ENCODE results near the gene ATP10B.

DNA sequence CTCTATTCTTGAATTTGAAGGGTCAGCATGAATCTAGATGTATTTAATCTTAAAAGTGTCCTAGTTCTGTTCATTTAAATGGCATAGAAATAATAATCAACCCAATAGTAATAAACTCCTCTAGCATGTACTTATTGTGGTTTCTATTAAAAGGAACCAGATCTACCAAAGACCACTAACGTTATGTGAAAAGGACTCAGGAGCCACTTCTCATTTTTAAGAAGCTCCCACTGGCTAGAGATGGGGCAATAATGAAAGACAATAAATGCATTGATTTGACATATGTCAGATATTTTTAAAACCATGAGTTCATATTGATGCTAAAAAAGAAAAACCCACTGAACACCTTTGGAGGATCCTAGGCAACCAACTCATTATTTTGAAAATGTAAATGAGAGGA is 191.9 kb downstream of the ATP10B start:
- no peak for TF ChIP-seq ARNT (IDR thresholded peaks at IDR 0.05)
- no peak for TF ChIP-seq SP1 (IDR thresholded peaks at IDR 0.05)
- TF ChIP-seq CTBP1 (IDR thresholded peaks at IDR 0.05; ENCODE audit: borderline replicate concordance), result no peak
- TF ChIP-seq, protein P1, sequence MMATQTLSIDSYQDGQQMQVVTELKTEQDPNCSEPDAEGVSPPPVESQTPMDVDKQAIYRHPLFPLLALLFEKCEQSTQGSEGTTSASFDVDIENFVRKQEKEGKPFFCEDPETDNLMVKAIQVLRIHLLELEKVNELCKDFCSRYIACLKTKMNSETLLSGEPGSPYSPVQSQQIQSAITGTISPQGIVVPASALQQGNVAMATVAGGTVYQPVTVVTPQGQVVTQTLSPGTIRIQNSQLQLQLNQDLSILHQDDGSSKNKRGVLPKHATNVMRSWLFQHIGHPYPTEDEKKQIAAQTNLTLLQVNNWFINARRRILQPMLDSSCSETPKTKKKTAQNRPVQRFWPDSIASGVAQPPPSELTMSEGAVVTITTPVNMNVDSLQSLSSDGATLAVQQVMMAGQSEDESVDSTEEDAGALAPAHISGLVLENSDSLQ (IDR thresholded peaks at IDR 0.05), result no peak
- TF ChIP-seq SUZ12 (IDR thresholded peaks at IDR 0.05), result no peak
- no peak for TF ChIP-seq NFRKB (IDR thresholded peaks at IDR 0.05)
- no peak for TF ChIP-seq L3MBTL2 (conservative IDR thresholded peaks at IDR 0.05)
- TF ChIP-seq FOXK2 (IDR thresholded peaks at IDR 0.05), result no peak
- TF ChIP-seq TARDBP (IDR thresholded peaks at IDR 0.05), result no peak
- TF ChIP-seq FOXM1 (IDR thresholded peaks at IDR 0.05; ENCODE audit: borderline replicate concordance), result no peak
- TF ChIP-seq LEF1 (IDR thresholded peaks at IDR 0.05; ENCODE audit: borderline replicate concordance), result no peak

Data from HEK293T (cell line).